Epidermal melanocyte (primary cell): ENCODE data around the gene CACUL1.
"Not testable (repeated sequence)": the region's sequence is repeated elsewhere in the genome, so short reads cannot be mapped to it uniquely, and the experiment has no call there.

ENCODE experiments used
- DNase-seq: peaks from one replicate; pipeline ENCODE4 v3.0.0; 2011; ENCODE audit warnings: low spot score; ENCODE audit not compliant: insufficient read length

CACUL1 gene

DNA sequence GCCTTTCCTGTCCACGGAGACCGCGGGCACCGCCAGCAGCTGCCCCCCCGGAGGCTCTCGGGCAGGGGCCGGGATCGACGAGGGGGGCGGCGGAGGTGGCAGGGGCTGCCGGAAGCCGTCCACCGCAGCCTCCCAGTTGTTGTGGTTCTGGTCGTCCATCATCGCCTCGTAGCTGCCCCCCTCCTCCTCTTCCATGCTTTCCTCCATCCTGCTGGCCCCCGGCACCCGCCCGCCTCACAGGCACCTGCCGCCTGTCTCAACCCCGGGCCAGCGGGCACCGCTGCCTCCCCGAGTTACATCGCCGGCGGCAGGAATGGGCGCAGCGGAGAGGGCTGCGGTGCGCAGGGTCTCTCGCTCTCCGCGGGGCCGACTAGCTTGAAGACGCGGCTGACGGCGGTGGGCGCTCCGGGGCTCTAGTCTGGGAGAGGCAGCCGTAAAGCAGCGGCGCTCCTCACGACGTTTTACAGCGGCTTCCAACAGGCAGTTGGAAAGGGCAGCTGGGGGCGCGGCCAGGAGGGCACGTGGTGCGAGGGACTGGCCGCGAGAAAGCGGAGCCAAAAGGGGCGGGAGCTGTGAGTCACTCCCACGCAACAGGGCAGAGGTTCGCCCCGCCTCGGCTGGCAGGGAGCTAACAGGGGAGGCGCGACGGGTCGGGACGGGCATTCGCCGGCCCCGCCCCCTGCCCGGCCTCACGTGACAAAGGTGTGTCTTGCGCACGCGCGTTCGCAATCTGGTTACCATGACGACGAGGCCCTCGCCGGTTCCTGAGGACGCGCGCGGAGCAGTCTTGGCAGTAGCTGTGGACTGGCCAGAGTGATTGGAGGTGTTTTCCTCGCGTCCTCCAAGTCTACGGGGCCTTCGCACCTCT, at the start of gene CACUL1:
CACUL1 (minus strand) TSS at position 415 of the 868 bp plus-strand sequence; CDS start at position 207, 208 bp downstream.
- peak; percentile 98 for DNase-seq

DNA sequence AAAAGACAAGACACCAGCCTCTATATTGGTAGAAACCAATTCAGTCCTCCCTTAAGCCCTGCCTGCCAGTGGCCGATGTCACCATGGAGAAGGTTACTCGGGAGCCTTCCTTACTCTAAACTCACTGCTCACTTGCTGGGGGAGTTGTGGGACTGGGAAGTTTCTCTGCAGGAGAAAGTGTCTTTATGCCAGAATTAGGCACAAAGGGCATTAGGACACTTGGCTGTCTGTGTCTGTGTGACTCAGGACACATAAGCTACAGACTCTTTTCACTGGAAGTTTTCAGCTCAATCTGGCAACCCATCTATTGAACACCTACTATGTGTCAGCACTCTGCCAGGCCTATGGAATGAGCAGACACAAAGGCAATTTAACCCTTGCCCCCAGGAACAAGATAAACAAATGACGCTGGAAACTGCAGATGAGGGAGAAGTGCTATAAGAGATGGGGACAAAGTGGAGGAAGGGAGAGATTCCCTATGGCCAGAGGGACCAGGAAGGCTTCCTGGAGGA, 49.5 kb upstream of the CACUL1 start:
- no peak for DNase-seq

DNA sequence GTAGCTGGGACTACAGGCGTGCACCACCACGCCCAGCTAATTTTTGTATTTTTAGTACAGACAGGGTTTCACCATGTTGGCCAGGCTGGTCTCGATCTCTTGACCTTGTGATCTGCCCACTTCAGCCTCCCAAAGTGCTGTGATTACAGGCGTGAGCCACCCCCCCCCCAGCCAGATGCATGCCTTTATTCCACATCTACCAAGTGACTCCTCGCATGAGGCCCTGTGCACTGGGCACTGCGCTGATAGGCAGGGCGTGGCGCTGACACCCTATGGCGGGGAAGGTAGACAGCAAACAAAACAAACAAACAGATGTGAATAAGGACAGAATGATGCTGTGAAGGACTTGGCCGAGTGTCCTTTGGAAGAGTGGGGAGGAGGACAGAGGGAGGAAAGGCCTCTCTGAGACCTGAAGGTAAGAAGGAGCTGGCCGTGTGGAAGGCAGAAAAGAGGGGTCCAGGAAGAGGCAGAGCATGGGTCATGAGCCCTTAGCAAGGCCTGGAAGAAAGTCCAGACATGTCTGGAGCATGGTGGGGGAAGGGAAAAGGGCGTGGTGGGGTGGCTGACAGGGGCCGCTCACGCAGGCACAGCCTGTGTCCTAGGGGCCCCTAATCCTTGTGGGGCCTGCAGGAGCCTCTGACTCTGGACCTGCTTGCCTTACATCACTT, 47.5 kb upstream of the CACUL1 start:
- DNase-seq, result no peak

DNA sequence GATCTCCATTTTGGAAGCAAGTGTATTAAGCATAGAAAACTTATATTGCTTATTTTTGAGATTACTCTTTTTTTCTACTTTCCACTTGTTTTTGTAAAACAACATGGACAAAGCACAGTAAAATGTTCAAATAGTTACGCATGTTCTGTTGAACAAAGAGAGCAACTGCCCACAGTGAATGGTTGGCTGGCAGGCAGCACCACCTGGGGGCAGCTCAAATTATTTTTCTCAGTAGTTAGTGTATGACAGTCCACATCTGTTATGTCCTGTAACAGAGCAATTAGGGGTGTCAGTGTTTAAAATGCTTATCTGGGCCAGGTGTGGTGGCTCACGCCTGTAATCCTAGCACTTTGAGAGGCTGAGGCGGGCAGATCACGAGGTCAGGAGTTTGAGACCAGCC, 46.1 kb upstream of the CACUL1 start:
- no peak for DNase-seq

DNA sequence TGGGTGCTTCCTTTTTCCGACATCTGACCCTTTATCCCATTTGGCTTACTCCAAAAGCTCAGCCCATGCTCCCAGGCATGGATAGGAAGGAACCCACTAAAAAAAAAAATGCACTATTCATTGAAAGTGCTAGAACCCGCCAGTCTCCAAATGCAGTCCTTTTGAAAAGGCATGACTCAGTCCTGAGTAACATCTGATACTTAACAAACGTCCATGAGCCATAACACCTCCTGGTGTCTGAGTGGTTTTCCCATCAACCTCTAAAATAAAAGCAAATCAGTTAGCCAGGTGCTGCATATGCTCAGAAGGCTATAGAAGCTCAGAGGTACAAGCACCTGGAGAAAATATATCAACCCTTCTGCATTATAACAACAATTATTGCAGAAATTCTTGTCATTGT, 45.0 kb upstream of the CACUL1 start:
- no peak for DNase-seq

DNA sequence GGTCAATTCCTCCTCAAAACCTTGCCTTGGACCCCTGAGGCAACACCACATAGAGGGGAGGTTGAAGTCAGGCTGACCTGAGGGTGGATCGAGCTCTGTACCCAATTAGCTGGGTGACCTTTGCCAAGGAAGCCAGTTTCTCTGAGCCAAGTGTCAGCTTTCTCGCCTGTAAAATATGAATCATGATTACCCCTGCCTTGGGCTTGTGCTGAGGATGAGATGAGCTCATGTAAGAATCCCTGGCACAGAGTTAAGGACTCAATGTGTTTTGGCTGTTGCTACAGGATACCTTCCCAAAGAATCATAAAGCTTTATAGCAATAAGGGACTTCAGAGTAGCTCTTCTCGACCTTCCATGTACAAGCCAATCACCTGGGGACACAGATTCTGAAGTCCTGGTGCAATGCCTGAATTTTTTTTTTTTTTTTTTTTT, 43.5 kb upstream of the CACUL1 start:
- no peak for DNase-seq

DNA sequence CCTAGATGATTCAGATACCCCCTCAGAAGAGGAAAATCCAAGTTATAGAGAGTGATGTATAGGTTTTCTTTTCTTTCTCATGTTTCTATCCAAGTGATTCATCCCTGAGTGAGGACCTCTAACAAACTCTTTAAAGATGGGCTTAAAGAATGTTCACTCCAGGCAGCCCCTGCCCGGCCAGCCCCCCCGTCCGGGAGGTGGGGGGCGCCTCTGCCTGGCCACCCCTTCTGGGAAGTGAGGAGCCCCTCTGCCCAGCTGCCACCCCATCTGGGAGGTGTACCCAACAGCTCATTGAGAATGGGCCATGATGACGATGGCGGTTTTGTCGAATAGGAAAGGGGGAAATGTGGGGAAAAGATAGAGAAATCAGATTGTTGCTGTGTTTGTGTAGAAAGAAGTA, 40.2 kb upstream of the CACUL1 start:
- DNase-seq, result not testable (repeated sequence)

DNA sequence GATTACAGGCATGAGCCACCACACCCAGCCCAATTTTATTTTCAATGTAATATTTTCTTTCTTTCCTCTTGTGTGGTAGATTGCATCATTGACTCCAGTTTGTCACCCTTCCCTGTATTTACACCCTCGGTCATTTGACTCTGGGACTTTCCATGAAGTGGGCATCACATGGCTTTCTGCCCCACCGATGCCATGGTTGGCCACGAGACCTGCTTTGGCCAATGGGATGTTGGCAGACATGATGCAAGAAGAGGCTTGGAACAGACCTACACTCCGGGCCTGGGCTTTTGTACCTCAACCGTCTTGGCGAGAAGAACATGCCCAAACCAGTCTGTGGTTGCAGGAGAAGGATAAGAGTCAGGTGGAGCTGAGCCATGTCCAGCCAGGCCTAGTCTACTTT, 38.8 kb upstream of the CACUL1 start:
- no peak for DNase-seq

DNA sequence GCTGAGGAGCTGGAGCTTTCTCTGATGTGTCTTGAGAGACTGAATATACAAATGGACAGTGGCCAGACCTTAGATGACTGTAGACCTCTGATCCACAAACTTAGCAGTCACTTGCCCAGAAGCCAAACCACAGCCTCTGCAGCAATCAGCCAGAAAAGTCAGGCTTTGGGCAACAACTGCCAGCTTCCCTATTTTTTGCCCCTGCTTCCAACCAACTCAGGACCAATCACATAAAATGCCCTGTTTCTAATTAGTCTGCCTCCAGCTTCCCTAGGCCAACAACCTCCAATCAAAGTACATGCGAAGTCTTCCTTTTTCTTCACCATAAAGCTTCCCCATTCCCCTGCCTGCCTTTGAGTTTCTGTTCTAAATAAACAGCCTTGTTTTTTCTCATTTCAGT, 37.8 kb upstream of the CACUL1 start:
- no peak for DNase-seq

DNA sequence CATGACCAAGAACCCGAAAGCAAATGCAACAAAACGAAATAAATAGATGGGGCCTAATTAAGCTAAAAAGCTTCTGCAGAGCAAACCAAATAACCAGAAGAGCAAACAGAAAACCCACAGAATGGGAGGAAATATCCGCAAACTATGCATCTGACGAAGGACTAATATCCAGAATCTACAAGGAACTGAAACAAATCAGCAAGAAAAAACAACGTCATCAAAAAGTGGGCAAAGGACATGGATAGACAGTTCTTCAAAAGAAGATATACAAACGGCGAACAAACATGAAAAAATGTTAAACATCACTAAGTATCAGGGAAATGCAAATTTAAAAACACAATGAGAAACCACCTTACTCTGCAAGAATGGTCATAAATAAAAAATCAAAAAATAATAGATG, 35.3 kb upstream of the CACUL1 start:
- no peak for DNase-seq

DNA sequence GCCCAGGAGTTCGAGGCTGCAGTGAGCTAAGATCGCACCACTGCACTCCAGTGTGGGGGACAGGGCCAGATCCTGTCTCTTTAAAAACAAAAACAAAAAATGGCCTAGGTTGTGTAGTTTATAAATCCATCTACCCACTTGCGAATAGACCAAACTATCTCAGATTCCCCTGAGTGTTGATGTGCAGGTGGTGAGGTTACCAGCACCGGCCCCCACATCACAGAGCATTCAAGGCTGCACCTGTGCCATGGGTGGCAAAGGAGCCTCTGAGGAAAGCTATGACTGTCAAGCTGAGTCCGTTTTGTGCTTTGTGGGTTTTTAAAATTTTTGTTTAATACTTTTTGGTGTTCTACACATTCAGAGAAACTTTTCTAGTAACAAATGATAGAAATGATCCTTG, 30.8 kb upstream of the CACUL1 start:
- no peak for DNase-seq

DNA sequence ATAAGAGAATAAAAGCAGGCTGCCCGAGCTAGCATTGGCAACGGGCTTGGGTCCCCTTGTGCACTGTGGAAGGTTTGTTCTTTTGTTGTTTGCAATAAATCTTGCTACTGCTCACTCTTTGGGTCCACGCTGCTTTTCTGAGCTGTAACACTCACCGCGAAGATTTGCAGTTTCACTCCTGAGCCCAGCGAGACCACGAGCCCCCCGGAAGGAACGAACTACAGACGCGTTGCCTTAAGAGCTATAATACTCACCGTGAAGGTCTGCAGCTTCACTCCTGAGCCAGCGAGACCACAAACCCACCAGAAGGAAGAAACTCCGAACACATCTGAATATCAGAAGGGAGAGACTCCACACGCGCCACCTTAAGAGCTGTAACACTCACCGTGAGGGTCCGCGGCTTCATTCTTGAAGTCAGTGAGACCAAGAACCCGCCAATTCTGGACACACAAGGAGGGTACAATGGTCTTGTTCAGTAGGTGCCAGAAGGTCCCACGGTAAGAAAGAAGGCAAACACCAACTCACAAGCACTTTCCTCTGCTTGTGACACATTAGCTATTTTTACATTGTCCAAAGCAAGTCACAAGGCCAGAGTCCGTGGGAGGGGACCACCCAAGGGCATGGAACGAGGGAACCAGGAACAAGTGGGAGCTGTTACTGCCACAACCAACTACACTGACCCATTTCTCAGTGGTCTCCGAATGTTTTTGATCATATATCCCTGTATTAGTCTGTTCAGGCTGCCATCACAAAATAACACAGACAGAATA, 29.2 kb upstream of the CACUL1 start:
- no peak for DNase-seq

DNA sequence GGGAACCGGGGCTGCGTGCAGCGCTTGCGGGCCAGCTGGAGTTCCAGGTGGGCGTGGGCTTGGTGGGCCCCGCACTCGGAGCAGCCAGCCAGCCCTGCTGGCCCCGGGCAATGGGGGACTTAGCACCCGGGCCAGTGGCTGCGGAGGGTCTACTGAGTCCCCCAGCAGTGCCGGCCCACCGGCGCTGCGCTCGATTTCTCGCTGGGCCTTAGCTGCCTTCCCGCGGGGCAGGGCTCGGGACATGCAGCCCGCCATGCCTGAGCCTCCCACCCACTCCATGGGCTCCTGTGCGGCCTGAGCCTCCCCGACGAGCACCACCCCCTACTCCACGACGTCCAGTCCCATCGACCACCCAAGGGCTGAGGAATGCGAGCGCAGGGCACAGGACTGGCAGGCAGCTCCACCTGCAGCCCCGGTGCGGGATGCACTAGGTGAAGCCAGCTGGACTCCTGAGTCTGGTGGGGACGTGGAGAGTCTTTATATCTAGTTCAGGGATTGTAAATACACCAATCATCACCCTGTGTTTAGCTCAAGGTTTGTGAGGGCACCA, 28.2 kb upstream of the CACUL1 start:
- DNase-seq, result not testable (repeated sequence)

DNA sequence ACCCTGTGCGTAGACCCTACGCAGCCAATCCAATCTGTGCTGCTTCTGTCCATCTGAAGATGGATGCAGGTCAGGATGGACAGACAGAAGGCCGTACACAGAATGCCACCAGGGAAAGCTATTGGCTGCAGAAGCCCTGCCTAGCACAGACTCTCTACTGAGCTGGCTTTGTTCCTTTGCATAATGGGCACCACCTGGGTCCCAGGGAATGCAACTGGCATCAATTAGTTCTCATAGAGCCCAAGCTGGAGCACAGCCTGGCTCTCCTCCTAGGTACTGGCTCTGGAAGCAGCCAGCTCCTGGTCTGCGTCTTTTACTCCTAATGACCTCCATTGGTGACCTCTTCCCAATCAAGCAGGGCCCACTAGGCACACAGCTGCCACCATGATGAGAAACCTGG, 26.8 kb upstream of the CACUL1 start:
- no peak for DNase-seq

DNA sequence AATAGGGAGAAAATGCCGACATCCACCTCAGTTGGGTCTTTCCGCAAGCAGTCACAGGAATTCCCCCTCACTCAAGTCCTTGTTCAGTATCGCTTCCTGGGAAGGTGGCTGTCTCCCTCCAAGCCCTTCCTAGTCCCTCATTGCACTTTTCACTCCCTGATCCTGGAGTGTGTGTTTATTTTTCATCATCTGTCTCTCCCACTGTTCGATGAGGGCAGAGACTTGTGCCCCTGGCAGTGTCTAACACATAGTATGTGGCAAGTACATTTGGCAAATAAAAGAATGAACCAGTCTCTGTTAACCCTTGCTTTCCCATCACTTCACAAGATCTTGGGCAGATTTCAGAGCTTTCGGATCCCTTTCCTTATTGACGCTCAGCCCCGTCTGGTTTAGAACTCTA, 24.0 kb upstream of the CACUL1 start:
- DNase-seq, result no peak

DNA sequence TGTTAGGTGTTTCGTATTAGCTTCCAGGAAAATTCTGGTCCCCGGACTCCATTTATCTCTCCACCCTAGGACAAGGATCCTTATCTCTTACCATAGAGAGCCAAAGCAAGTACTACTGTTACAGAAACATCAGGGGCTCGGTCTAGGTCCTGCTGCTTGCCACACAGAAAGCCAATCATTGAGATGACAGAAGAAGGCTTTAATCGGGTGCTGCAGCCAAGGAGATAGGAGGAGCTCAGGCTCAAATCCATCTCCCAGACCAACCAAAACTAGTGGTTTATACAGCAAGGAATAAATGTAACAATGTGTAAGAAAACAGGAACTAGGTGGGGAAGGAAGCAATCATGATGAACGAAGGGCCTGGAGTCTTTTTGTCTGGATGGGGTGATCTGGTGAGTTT, 22.2 kb upstream of the CACUL1 start:
- DNase-seq, result no peak

DNA sequence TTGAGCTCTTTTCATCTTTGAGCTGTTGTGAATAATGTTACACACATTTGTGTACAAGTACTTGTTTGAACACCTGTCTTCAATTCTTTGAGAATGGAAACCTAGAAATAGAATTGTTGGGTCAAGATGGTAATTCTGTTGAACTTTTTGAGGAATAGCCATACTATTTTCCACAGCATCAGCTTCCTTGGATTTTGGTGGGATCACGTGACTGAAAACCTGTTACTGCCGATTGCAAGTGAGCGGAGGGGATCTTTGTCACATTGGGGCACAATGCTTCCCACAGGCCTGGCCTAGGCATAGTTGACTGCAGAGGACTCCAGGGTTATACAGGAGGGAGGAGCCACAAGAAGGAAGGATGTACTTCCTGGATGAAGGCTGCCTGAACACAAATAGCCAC, 21.3 kb upstream of the CACUL1 start:
- DNase-seq, result no peak

DNA sequence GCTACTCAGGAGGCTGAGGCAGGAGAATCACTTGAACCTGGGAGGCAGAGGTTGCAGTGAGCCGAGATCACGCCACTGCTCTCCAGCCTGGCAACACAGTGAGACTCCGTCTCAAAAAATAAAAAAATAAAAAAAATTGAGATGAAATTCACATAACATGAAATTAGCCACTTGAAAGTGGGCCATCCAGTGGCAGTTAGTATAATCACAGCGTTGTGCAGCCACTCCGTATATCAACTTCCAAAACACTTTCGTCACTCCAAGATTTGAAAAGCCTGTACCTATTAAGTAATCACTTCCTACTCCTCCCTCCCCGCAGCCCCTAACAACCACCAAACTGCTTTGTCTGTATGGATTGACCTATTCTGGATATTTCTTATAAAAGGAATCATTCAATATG, 20.7 kb upstream of the CACUL1 start:
- no peak for DNase-seq

DNA sequence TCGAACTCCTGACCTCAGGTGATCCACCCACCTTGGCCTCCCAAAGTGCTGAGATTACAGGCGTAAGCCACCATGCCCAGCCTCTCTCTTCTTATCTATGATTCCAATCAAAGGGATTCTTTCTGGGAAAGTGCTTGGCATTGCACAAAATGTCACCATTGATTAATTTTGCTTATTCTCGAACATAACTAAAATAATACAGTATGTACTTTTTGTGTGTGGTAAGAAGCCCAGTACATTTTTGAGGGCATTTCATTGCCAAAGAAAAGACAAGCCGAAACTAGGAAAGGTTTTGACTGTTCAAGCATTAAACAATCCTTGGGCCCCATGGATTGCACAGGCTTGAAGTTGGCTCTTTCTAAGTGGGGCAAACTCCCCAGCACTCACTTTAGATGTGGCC, 18.3 kb upstream of the CACUL1 start:
- DNase-seq, result no peak

DNA sequence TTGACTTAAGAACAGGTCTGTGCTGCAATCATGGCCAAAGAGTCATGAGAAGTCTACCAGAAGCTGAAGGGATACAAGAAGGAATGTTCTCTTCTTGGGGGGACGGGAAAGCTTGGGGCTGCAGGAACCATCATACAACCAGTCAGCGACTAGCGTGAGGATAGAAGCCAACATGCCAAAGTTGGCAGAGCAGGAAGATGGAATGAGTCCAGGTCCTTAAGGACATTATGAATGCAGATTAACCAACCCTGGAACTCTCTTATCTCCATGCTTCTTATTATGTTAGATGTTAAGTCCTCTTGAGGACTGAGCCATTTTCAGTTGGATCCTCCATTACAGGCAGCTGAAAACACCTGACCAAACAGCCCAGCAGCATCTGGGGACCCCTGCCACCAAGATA, 17.2 kb upstream of the CACUL1 start:
- DNase-seq, result no peak

DNA sequence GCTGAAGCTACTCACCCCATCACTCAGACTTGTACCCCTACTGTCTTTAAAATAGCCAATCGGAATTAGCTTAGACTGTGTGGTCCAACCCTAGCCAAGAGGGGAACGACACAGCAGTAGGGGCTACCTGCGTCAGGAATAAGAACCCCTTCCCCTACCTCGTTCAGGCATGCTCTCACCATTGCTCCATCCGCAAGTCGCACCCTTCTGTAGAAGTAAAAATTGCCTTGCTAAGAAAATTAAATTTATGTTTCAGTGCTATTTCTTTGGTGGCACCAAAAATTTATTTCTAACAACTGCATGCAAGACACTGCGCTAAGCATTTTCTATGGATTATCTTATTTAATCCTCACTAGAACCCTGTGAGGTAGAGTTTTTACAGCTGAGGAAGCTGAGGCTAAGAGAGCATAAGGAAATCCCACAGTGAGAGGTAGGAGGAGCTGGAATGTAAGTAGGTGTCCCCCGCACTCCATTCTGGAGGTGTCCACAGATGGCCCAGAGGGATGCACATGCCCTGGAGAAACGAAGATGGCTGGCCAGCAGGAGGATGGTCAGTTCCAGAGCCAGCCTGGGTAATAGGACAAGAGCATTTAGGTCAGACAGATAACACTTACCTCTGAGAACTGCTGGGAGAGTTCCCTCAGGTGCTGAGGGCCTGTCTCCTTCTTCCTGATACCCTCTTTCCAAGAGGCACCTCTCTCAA, 15.3 kb upstream of the CACUL1 start:
- DNase-seq, result no peak
